Brain microvascular endothelial cell (primary cell): Measurements from ENCODE around the gene PTTG1IP.
A peak's percentile ranks its signal among the peaks of the same experiment; 100 is the strongest.

Source experiments
- DNase-seq: peaks from one replicate; pipeline ENCODE4 v3.0.0-alpha.2; 2020
- H3K27ac ChIP-seq: fragments of 250-450 bp; sonication (Bioruptor Pico); 2 replicates; pipeline ENCODE4 v1.5.1; 2020; ENCODE audit warnings: mild to moderate bottlenecking, moderate library complexity
- H3K27me3 ChIP-seq: fragments of 250-450 bp; sonication (Bioruptor Pico); replicated peaks from 2 replicates; pipeline ENCODE4 v1.5.1; 2020; ENCODE audit warnings: mild to moderate bottlenecking
- H3K36me3 ChIP-seq: fragments of 250-450 bp; sonication (Bioruptor Pico); replicated peaks from 2 replicates; pipeline ENCODE4 v1.5.1; 2020; ENCODE audit warnings: mild to moderate bottlenecking
- H3K4me3 ChIP-seq: 2 replicates; pipeline ENCODE4 v1.5.1; 2011; ENCODE audit warnings: low read depth, mild to moderate bottlenecking, control low read depth, low read length, moderate library complexity
- in situ Hi-C: cut with HindIII; loops from 2 replicates; pipeline ENCODE4 v1.10.0; 2017; ENCODE audit warnings: low sequenced_read_pairs, low pct_ligation_motif_present
- TF ChIP-seq, protein P1 (sequence below): IDR thresholded peaks from 2 replicates; pipeline ENCODE4 v1.5.1; 2011; ENCODE audit warnings: low read depth, mild to moderate bottlenecking, moderate library complexity, low read length, control low read depth, inconsistent platforms; ENCODE audit errors: missing control alignments

The PTTG1IP gene

GRCh38 chr21:44875316-44875700 is 1.8 kb upstream of the PTTG1IP start:
- H3K27ac ChIP-seq = no peak overlapping the region
- DNase-seq = no peak
- in situ Hi-C loops = no loop called here
- no peaks in the 10 kb centered on the region for H3K36me3 ChIP-seq
- TF ChIP-seq, protein P1, sequence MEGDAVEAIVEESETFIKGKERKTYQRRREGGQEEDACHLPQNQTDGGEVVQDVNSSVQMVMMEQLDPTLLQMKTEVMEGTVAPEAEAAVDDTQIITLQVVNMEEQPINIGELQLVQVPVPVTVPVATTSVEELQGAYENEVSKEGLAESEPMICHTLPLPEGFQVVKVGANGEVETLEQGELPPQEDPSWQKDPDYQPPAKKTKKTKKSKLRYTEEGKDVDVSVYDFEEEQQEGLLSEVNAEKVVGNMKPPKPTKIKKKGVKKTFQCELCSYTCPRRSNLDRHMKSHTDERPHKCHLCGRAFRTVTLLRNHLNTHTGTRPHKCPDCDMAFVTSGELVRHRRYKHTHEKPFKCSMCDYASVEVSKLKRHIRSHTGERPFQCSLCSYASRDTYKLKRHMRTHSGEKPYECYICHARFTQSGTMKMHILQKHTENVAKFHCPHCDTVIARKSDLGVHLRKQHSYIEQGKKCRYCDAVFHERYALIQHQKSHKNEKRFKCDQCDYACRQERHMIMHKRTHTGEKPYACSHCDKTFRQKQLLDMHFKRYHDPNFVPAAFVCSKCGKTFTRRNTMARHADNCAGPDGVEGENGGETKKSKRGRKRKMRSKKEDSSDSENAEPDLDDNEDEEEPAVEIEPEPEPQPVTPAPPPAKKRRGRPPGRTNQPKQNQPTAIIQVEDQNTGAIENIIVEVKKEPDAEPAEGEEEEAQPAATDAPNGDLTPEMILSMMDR = peak; percentile 13
- H3K27me3 ChIP-seq = no peaks in the 10 kb centered on the region
- no peak overlapping the region for H3K4me3 ChIP-seq

GRCh38 chr21:44874497-44875315 is 1.2 kb upstream of the PTTG1IP start:
- Histone ChIP-seq H3K27ac (no peak overlapping the region), H3K27me3 (no peaks in the 10 kb centered on the region), H3K36me3 (no peaks in the 10 kb centered on the region), H3K4me3 (peak overlapping the region; percentile 79)
- TF ChIP-seq, protein P1 = no peak
- no peak for DNase-seq
- in situ Hi-C loops = no loop called here

GRCh38 chr21:44874240-44874496 is 678 bp upstream of the PTTG1IP start:
- TF ChIP-seq, protein P1 = no peak
- Histone ChIP-seq H3K27me3 (no peaks in the 10 kb centered on the region), H3K36me3 (no peaks in the 10 kb centered on the region), H3K4me3 (peak overlapping the region; percentile 79), H3K27ac (no peak overlapping the region)
- in situ Hi-C loops = no loop called here
- no peak for DNase-seq

- in situ Hi-C loops = no loop called here
- Histone ChIP-seq H3K27me3 (no peaks in the 10 kb centered on the region), H3K27ac (peak overlapping the region; percentile 4), H3K36me3 (no peaks in the 10 kb centered on the region), H3K4me3 (peak overlapping the region; percentile 79)
- TF ChIP-seq, protein P1 = no peak
- DNase-seq = peak; percentile 28
These were observed 688 bp downstream of the PTTG1IP start for GRCh38 chr21:44872649-44873355.

GRCh38 chr21:44872323-44872648 is 1.2 kb downstream of the PTTG1IP start:
- H3K36me3 ChIP-seq = no peaks in the 10 kb centered on the region
- TF ChIP-seq, protein P1 = no peak
- no peaks in the 10 kb centered on the region for H3K27me3 ChIP-seq
- in situ Hi-C loops = no loop called here
- DNase-seq = no peak
- H3K4me3 ChIP-seq = peak overlapping the region; percentile 79
- peak overlapping the region; percentile 18 for H3K27ac ChIP-seq
